Measurements from ENCODE around the gene MFSD12. TPM values are rescaled to one million over a fixed set of nuclear protein-coding genes. Genes with fewer than 3 reads are reported as not detected.

The MFSD12 gene
- total RNA-seq, 3 donors from 2014 or later, result 25.0 to 43.6 (median 36.8) TPM

- DNase-seq, result peak in 1 of 3 donors; percentile 37
- no peak for ATAC-seq
- no peak for TF ChIP-seq CTCF (IDR thresholded peaks at IDR 0.05)
- Histone ChIP-seq H3K4me3 (no peak overlapping the region), H3K4me1 (ENCODE audit: low read depth) (no peaks in the 10 kb centered on the region), H3K36me3 (ENCODE audit: low read depth) (no peaks in the 10 kb centered on the region), H3K9me3 (no peaks in the 10 kb centered on the region)
- intact Hi-C loops (cut with DNase I, micrococcal nuclease), result loop anchor here in 1 of 2 donors (10.0 kb wide), 1 partner anchor 66 kb away; no protein-coding TSS in a partner anchor
Observed at GRCh38 chr19:3548606-3549005, 8.8 kb downstream of the MFSD12 start.

- TF ChIP-seq CTCF (IDR thresholded peaks at IDR 0.05), result no peak
- no peak overlapping the region for H3K4me3 ChIP-seq
- intact Hi-C loops (cut with DNase I, micrococcal nuclease), result loop anchor here in 1 of 2 donors (10.0 kb wide), 1 partner anchor 67 kb away; no protein-coding TSS in a partner anchor
- ATAC-seq, result no peak
- H3K36me3 ChIP-seq (ENCODE audit: low read depth), result no peaks in the 10 kb centered on the region
- peak in 1 of 3 donors; percentile 61 for DNase-seq
- H3K4me1 ChIP-seq (ENCODE audit: low read depth), result no peaks in the 10 kb centered on the region
- no peaks in the 10 kb centered on the region for H3K9me3 ChIP-seq
Observed at GRCh38 chr19:3547767-3548282, 9.6 kb downstream of the MFSD12 start.

GRCh38 chr19:3547301-3547731, 10.1 kb downstream of the MFSD12 start:
- ATAC-seq, result no peak
- intact Hi-C loops (cut with DNase I, micrococcal nuclease), result loop anchor here in 1 of 2 donors (10.0 kb wide), 1 partner anchor 67 kb away; no protein-coding TSS in a partner anchor
- peak in 1 of 3 donors; percentile 52 for DNase-seq
- Histone ChIP-seq H3K4me3 (no peak overlapping the region), H3K4me1 (ENCODE audit: low read depth) (no peaks in the 10 kb centered on the region), H3K9me3 (no peaks in the 10 kb centered on the region), H3K36me3 (ENCODE audit: low read depth) (no peaks in the 10 kb centered on the region)
- TF ChIP-seq CTCF (IDR thresholded peaks at IDR 0.05), result peak; percentile 19

GRCh38 chr19:3546119-3546518, 11.3 kb downstream of the MFSD12 start:
- Histone ChIP-seq H3K36me3 (ENCODE audit: low read depth) (no peaks in the 10 kb centered on the region), H3K4me3 (no peak overlapping the region), H3K9me3 (no peaks in the 10 kb centered on the region), H3K4me1 (ENCODE audit: low read depth) (no peaks in the 10 kb centered on the region)
- DNase-seq (no peak), ATAC-seq (no peak)
- intact Hi-C loops (cut with DNase I, micrococcal nuclease), result loop anchor here in 1 of 2 donors (10.0 kb wide), 1 partner anchor 69 kb away; no protein-coding TSS in a partner anchor
- TF ChIP-seq CTCF (IDR thresholded peaks at IDR 0.05), result no peak

- Histone ChIP-seq H3K9me3 (no peaks in the 10 kb centered on the region), H3K36me3 (ENCODE audit: low read depth) (no peaks in the 10 kb centered on the region), H3K4me3 (no peak overlapping the region), H3K4me1 (ENCODE audit: low read depth) (no peaks in the 10 kb centered on the region)
- intact Hi-C loops (cut with DNase I, micrococcal nuclease), result loop anchor here in 1 of 2 donors (10.0 kb wide), 1 partner anchor 69 kb away; no protein-coding TSS in a partner anchor
- ATAC-seq, result no peak
- no peak for TF ChIP-seq CTCF (IDR thresholded peaks at IDR 0.05)
- no peak for DNase-seq
Observed at GRCh38 chr19:3545669-3546034, 11.7 kb downstream of the MFSD12 start.

Measured in mucosa of descending colon (tissue), 3 donors.